ENCODE results near the gene EIF2D.
"Not testable (repeated sequence)": the region's sequence is repeated elsewhere in the genome, so short reads cannot be mapped to it uniquely, and the experiment has no call there.

Gene EIF2D

GRCh38 chr1:206636671-206637070 lies 24.4 kb upstream of the EIF2D start:
- in situ Hi-C loops (cut with MboI; ENCODE audit: low sequenced_read_pairs) = no loop called here

- in situ Hi-C loops (cut with MboI; ENCODE audit: low sequenced_read_pairs) = no loop called here
These were observed 23.7 kb upstream of the EIF2D start for GRCh38 chr1:206635978-206636345.

GRCh38 chr1:206635080-206635977 lies 23.1 kb upstream of the EIF2D start, which contains the start of gene DYRK3:
DYRK3 (plus strand) TSS chr1:206635536; CDS start chr1:206635704, 168 bp downstream.
- in situ Hi-C loops (cut with MboI; ENCODE audit: low sequenced_read_pairs) = no loop called here

- in situ Hi-C loops (cut with MboI; ENCODE audit: low sequenced_read_pairs) = no loop called here
These were observed 22.3 kb upstream of the EIF2D start for GRCh38 chr1:206634365-206635079.

GRCh38 chr1:206633708-206634121 lies 21.4 kb upstream of the EIF2D start:
- in situ Hi-C loops (cut with MboI; ENCODE audit: low sequenced_read_pairs) = no loop called here

- in situ Hi-C loops (cut with MboI; ENCODE audit: low sequenced_read_pairs) = no loop called here
These were observed 18.8 kb upstream of the EIF2D start for GRCh38 chr1:206631085-206631509.

- in situ Hi-C loops (cut with MboI; ENCODE audit: low sequenced_read_pairs) = no loop called here
These were observed 16.7 kb upstream of the EIF2D start for GRCh38 chr1:206628916-206629315.

GRCh38 chr1:206626396-206626795 lies 14.1 kb upstream of the EIF2D start:
- in situ Hi-C loops (cut with MboI; ENCODE audit: low sequenced_read_pairs) = not testable (repeated sequence)

GRCh38 chr1:206609229-206609991 lies 2.9 kb downstream of the EIF2D start:
- in situ Hi-C loops (cut with MboI; ENCODE audit: low sequenced_read_pairs) = no loop called here

GRCh38 chr1:206608108-206608698 lies 4.1 kb downstream of the EIF2D start:
- in situ Hi-C loops (cut with MboI; ENCODE audit: low sequenced_read_pairs) = no loop called here

- in situ Hi-C loops (cut with MboI; ENCODE audit: low sequenced_read_pairs) = no loop called here
These were observed 5.4 kb downstream of the EIF2D start for GRCh38 chr1:206606867-206607266.

- in situ Hi-C loops (cut with MboI; ENCODE audit: low sequenced_read_pairs) = no loop called here
These were observed 7.4 kb downstream of the EIF2D start for GRCh38 chr1:206604861-206605260.

- in situ Hi-C loops (cut with MboI; ENCODE audit: low sequenced_read_pairs) = no loop called here
These were observed 11.7 kb downstream of the EIF2D start for GRCh38 chr1:206600527-206600926.

- in situ Hi-C loops (cut with MboI; ENCODE audit: low sequenced_read_pairs) = no loop called here
These were observed 16.0 kb downstream of the EIF2D start for GRCh38 chr1:206596319-206596666.

GRCh38 chr1:206595581-206596318 lies 16.5 kb downstream of the EIF2D start:
- in situ Hi-C loops (cut with MboI; ENCODE audit: low sequenced_read_pairs) = no loop called here

GRCh38 chr1:206593351-206593925 lies 18.8 kb downstream of the EIF2D start:
- in situ Hi-C loops (cut with MboI; ENCODE audit: low sequenced_read_pairs) = no loop called here

- in situ Hi-C loops (cut with MboI; ENCODE audit: low sequenced_read_pairs) = no loop called here
These were observed 20.6 kb downstream of the EIF2D start for GRCh38 chr1:206591696-206592095.

- in situ Hi-C loops (cut with MboI; ENCODE audit: low sequenced_read_pairs) = no loop called here
These were observed 21.0 kb downstream of the EIF2D start for GRCh38 chr1:206591226-206591625.

GRCh38 chr1:206590025-206590758 lies 22.1 kb downstream of the EIF2D start:
- in situ Hi-C loops (cut with MboI; ENCODE audit: low sequenced_read_pairs) = no loop called here

Measured in HL-60/S4 (cell line).